C4-2B (cell line): ENCODE measurements around the gene DIDO1.

Source experiments
- ZFX ChIP-seq: fragments of 450-650 bp; IDR thresholded peaks from 2 replicates; pipeline ENCODE4 v1.6.1; 2017
- TF ChIP-seq, protein P1 (sequence below): fragments of 450-650 bp; conservative IDR thresholded peaks from 2 replicates; pipeline ENCODE4 v1.5.1; 2017; ENCODE audit warnings: mild to moderate bottlenecking

DNA sequence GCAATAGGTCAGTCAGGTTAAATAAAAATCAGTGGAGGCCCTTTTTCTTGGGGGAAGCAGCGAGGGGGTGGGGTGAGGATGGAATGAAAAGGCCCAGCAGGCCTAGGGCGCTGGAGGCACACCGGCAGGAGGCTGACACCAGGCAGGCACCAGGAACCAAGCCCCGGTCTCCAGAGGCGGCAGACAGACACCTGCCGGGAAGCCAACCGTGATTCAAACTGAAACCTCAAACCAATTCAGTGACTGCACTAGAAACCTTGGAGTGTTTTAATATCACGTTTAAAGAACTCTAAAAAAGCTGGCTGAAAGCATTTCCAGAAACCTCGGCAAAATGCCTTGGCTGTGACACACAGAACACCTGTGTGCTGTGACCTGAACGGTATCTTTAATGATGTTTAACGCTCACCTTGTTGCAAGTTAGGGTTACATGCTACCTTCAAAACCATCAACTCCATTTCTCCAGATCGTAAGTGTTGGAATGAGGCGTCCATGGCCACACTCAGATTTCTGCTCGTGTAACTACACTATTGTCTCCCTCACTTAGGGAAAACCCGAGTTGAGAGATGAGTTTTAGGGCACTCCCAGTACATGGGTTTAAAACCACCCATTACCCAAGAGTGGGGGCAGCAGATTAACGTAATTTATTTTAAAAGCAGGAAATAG, 27.2 kb downstream of the DIDO1 start:
- TF ChIP-seq, protein P1, sequence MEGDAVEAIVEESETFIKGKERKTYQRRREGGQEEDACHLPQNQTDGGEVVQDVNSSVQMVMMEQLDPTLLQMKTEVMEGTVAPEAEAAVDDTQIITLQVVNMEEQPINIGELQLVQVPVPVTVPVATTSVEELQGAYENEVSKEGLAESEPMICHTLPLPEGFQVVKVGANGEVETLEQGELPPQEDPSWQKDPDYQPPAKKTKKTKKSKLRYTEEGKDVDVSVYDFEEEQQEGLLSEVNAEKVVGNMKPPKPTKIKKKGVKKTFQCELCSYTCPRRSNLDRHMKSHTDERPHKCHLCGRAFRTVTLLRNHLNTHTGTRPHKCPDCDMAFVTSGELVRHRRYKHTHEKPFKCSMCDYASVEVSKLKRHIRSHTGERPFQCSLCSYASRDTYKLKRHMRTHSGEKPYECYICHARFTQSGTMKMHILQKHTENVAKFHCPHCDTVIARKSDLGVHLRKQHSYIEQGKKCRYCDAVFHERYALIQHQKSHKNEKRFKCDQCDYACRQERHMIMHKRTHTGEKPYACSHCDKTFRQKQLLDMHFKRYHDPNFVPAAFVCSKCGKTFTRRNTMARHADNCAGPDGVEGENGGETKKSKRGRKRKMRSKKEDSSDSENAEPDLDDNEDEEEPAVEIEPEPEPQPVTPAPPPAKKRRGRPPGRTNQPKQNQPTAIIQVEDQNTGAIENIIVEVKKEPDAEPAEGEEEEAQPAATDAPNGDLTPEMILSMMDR = no peak
- no peak for TF ChIP-seq ZFX
